ENCODE results near the gene CDC14C.

DNA sequence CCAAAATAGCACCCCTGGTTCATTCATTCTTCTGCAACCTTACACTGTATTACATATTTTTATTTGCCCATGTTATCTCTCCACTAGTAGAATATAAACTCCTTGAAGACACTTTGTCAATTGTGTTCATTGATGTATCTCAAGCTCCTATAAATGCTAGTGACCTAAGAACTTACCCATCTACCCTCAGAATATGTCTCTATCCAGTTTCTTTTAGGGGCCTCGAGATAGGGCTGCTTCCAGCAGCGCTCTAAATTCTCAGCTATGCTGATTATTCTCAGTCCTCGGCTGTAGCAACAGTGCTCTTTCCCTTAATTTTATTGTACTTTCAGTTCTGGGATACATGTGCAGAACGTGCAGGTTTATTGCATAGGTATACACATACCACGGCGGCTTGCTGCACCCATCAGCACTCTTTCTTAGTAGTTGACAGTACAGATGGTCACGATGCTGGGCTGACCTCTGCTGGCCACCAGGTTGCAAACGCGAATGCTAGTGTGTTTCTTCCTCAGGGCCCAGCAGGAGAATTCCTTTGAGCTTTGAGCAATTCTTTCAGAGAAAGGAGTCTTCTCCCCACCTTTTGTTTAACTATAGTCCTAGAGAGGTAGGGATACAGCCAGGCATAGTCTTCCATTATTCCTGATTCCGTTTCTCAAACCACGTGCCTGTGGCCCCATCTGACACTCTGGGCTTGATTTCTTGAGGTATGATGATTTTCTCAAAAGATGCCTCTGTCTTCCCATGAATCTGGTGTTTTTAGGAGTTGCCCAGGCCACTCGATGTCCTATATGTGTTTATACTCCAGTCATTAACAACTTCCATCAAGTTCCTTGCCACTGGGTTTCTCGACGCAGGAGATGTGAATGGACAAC is 49.1 kb upstream of the CDC14C start:
- TF ChIP-seq EZH2phosphoT487 (conservative IDR thresholded peaks at IDR 0.05; ENCODE audit: low read length): no peak
- TF ChIP-seq, protein P1, sequence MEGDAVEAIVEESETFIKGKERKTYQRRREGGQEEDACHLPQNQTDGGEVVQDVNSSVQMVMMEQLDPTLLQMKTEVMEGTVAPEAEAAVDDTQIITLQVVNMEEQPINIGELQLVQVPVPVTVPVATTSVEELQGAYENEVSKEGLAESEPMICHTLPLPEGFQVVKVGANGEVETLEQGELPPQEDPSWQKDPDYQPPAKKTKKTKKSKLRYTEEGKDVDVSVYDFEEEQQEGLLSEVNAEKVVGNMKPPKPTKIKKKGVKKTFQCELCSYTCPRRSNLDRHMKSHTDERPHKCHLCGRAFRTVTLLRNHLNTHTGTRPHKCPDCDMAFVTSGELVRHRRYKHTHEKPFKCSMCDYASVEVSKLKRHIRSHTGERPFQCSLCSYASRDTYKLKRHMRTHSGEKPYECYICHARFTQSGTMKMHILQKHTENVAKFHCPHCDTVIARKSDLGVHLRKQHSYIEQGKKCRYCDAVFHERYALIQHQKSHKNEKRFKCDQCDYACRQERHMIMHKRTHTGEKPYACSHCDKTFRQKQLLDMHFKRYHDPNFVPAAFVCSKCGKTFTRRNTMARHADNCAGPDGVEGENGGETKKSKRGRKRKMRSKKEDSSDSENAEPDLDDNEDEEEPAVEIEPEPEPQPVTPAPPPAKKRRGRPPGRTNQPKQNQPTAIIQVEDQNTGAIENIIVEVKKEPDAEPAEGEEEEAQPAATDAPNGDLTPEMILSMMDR (IDR thresholded peaks at IDR 0.05; ENCODE audit: insufficient read depth, low read length, poor library complexity, severe bottlenecking): no peak

Measured in SU-DHL-6 (cell line).